ENCODE results near the gene RPTOR. TPM values are rescaled to one million over a fixed set of nuclear protein-coding genes. Genes with fewer than 3 reads are reported as not detected.
A peak's percentile ranks its signal among the peaks of the same experiment; 100 is the strongest.
"Not testable (repeated sequence)": the region's sequence is repeated elsewhere in the genome, so short reads cannot be mapped to it uniquely, and the experiment has no call there.

RPTOR gene, protein sequence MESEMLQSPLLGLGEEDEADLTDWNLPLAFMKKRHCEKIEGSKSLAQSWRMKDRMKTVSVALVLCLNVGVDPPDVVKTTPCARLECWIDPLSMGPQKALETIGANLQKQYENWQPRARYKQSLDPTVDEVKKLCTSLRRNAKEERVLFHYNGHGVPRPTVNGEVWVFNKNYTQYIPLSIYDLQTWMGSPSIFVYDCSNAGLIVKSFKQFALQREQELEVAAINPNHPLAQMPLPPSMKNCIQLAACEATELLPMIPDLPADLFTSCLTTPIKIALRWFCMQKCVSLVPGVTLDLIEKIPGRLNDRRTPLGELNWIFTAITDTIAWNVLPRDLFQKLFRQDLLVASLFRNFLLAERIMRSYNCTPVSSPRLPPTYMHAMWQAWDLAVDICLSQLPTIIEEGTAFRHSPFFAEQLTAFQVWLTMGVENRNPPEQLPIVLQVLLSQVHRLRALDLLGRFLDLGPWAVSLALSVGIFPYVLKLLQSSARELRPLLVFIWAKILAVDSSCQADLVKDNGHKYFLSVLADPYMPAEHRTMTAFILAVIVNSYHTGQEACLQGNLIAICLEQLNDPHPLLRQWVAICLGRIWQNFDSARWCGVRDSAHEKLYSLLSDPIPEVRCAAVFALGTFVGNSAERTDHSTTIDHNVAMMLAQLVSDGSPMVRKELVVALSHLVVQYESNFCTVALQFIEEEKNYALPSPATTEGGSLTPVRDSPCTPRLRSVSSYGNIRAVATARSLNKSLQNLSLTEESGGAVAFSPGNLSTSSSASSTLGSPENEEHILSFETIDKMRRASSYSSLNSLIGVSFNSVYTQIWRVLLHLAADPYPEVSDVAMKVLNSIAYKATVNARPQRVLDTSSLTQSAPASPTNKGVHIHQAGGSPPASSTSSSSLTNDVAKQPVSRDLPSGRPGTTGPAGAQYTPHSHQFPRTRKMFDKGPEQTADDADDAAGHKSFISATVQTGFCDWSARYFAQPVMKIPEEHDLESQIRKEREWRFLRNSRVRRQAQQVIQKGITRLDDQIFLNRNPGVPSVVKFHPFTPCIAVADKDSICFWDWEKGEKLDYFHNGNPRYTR (N-terminal part only)
- total RNA-seq: 32.3 TPM
- long read RNA-seq, partial matches to known transcripts: 25 of 52 reads
- long read RNA-seq, other reads (novel, unspliced or antisense): 25 of 52 reads

DNA sequence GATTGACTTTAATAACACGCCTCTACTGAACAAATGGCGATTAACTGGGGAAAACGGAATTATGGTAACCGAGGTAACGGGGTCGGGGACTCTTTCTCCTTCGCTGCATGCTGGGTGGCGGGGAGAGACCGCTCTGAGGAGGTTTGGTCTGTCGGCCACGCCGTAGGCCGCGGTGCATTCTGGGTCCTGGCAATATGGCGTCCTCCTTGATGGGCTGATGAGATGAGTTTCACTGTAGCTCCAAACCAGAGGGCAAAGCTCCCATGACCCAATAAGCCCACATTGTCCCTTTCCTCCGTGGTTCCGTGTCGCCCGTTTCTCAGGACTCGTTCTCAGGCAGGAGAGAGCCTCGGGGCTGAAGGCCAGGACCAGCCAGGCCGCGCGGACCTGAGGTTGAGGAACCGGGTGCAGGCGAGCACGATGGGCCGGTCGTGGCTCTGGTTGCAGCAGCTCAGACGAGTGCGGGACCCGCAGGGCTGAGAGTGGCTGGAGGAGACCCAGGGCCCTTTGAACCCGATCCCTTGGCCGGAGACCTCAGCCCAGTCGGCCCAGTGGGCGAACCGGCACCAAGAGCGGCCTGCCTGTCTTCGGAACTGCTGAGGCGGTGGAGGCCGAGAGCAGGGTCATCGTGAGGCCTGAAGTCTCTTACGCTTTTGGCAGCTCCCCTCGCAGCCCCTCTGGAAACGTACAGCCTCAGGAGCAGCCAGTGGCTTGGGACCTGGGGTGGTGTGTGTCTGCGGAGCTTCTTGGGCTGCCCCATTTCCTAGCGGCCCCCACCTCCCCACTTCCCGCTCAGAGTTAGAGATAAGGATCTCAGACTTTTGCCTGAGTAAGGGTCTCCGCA lies at the start of gene RPTOR:
Gene RPTOR, plus strand, starts transcription at position 184 of the 844 bp plus-strand sequence. CDS start 792 bp downstream, outside the sequence.
- peak; percentile 97 for DNase-seq (ENCODE audit: low spot score)
- intact Hi-C loops (cut with DNase I): loop anchor here (2.0 kb wide), 1 partner anchor 90 kb away; no protein-coding TSS in a partner anchor

DNA sequence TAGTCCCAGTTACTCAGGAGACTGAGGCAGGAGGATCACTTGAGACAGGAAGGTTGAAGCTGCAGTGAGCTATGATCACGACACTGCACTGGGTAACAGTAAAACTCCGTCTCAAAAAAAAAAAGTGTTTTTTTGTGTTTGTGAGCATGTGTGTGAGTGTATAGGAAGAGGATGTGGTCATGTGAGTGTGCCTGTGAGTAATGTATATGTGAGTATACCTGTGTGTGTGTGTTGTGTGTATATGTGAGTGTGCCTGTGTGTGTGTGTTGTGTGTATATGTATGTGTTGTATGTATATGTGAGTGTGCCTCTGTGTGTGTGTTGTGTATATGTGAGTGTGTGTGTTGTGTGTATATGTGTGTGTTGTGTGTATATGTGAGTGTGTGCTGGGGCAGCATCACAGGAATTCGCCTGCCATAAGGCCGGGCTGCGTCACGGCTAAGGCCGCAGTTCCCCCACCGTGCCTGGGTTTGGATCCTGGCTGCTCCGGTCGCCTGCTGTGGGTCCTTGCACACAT lies 46.9 kb upstream of the RPTOR start:
- DNase-seq (ENCODE audit: low spot score): no peak
- intact Hi-C loops (cut with DNase I): no loop called here

DNA sequence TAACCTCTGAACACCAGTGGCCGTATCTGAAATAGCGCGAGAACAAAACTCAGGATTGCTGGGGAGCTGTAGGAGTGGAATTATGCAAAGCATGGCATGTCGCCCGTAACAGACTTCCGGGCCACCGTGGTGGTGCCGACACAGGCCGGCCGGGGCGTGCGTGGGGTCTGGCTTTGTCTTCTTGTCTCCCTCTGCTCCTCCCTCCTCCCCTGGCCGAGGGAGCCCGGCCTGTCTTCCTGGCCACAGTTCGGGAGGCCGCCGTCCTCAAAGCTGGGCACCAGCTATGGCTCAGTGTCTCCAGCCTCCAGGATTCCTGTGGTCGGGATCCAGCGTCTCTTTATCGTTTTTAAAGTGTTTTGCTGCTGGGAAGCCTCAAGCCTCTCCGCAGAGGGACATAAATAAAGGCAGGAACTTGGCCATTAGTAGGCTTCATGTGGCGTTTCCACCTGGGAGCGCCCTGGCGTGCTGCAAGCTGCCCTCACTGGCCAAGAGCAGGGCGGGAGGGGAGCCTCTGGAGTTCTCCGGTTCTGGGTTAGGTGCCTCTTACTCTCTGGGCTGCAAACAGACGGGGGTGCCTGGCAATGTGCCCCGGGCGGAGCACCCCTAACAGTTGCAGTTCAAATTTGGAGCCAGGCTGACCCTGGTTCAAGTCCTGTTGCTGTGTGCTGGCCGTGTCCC lies 46.3 kb upstream of the RPTOR start:
- intact Hi-C loops (cut with DNase I): no loop called here
- no peak for DNase-seq (ENCODE audit: low spot score)

DNA sequence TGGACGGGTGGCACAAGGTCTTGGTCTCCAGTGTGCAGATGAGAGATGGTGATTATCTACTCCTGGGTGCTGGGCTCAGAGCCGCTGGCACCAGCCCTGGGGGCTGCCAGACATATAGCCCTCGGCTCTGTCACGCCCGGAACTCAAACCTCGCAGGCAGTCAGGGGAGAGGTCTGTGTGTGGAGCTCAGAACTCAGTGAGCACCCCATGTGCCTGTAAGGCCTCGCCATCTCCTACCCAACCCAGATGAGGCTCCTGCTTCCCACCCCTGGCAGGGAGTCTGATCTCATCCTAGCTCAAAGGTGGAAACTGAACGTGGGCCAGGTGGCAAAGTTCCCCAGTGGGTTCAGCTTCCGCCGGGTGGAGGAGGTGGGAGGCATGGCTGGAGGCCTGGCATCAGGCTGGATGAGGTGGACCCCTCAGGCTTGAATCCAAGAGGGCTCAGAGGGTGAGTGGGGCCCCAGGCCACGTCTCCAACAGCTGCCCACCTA lies 45.7 kb upstream of the RPTOR start:
- DNase-seq (ENCODE audit: low spot score): no peak

DNA sequence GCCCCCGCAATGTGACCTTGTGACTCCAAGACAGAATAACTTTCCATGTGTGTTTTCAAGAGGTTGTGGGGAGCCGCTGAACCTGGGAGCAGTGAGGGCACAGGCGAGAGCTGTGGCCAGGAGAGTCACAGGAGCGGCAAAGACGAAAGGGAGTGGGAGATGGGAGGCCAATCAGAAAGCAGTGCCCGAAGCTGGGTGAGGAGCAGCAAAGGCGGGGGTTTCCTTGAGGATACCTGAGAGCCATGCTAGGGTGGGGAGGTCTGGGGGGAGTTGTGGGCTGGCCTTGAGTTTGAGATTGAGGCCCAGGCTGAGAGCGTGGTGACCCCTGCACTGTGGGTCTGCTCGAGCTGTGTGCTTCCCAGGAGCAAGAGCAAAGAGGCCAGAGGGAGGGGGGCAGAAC lies 45.1 kb upstream of the RPTOR start:
- intact Hi-C loops (cut with DNase I): no loop called here
- no peak for DNase-seq (ENCODE audit: low spot score)

More for the DNA sequence above, 45.7 kb upstream of the RPTOR start:
- intact Hi-C loops (cut with DNase I): no loop called here

DNA sequence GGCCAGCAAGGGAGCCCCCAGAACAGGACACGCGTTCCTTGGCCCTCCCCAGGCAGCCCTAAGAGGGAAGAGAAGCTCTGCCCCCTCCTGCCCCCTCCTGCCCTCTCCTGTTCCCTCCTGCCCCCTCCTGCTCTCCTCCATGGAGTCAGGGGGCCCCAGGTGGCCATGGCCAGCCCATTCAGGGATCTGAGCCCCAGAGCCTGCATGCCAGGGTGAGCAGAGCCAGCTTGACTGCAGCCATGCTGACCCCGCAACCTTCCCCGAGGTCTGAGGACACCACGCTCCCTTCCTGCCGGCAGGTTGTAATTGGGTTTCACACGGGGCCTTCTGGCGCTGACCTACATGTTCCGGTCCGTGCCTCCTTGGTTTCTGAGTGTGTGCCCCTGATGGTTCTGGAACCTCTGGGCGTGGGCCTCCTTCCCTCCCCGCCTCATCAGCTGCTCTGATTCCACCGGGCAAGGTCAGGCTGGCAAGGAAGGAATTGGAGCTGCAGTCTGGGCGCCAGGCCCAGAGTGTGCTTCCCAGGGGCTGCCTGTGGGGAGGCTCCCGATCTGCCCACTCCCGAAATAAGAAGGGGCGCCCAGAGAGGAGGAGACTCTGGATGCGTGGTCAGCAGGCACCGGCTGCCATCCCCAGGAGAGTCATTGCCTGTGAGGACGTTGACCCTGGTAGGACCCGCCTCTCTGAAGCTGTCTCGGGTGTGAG lies 44.5 kb upstream of the RPTOR start:
- intact Hi-C loops (cut with DNase I): no loop called here
- no peak for DNase-seq (ENCODE audit: low spot score)

DNA sequence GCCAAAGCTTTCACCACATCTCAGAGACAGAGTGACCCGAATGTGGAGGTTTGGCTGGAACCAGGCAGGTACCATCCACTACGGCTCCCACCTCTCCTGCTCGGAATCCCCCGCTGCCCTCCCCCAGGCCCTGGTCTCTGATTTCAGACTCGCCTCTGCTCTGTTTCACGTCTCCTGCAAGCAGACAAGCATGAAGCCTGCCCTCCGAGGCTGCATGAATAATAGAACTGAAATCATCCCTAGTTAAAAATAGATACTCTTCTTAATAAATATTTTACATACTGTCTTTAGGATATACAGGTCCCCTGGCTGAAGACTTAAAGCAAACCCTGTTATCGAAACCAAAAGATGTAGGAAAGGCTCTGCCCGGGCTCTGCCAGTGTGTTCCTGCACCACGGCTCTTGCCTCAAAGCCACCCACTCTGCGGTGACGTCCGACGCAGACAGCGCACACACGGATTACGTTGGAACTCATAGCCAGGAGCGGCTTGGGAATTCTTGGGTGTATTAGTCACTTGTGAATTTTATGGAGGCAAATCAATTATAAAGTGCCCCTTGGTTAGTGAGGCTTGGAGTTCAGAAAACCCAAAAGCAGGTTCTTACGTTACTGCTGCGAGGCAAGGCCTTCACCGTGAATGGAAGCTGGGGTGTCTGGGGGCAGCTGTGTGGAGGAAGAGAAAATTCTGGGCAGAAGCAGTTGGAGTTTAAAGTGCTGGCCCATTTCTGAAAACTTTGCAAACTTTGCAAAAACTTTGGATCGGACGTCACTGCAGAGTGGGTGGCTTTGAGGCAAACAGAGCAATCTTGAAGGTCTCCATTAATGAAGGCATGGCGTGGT lies 42.7 kb upstream of the RPTOR start:
- no peak for DNase-seq (ENCODE audit: low spot score)
- intact Hi-C loops (cut with DNase I): no loop called here

DNA sequence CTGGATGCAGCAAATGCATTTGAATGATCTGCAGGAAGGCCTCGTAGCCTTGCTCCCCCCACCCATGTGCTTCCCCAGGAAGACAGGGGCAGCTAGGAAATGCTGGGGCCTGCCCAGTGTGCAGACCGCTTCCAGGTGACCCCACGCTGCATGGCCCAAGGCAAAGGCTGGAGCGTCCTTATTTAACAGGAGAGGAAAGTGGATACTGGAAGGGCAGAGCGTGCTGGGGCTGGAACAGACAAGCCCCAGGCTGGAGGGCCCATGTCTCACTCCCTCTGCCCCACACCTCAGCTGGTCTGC lies 42.1 kb upstream of the RPTOR start:
- DNase-seq (ENCODE audit: low spot score): no peak
- intact Hi-C loops (cut with DNase I): no loop called here

DNA sequence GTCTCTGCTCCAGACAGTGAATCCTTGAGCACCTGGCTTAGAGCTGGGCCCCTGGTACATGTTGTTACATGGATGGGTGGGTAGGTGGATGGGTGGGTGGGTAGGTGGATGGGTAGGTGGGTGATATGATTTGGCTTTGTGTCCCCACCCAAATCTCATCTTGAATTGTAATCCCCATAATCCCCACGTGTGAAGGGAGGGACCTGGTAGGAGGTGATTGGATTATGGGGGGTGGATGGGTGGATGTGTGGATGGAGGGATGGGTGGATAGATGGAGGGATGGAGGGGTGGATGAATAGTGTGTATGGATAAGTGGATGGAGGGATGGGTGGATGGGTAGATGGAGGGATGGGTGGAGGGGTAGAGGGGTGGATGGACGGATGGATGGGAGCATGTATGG lies 41.6 kb upstream of the RPTOR start:
- no peak for DNase-seq (ENCODE audit: low spot score)
- intact Hi-C loops (cut with DNase I): no loop called here

DNA sequence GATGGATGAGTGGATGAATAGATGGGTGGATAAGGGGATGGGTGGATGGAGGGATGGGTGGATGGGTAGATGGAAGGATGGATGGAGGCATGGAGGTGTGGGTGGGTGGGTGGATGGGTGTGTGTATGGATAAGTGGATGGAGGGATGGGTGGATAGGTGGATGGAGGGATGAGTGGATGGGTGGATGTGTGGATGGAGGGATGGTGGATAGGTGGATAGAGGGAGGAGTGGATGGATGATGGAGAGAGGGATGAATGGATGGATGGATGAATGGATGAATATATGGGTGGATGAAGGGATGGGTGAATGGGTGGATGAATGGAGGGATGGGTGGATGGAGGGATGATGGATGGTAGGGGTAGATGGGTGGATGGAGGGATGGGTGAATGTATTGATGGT lies 40.7 kb upstream of the RPTOR start:
- DNase-seq (ENCODE audit: low spot score): no peak
- intact Hi-C loops (cut with DNase I): no loop called here

DNA sequence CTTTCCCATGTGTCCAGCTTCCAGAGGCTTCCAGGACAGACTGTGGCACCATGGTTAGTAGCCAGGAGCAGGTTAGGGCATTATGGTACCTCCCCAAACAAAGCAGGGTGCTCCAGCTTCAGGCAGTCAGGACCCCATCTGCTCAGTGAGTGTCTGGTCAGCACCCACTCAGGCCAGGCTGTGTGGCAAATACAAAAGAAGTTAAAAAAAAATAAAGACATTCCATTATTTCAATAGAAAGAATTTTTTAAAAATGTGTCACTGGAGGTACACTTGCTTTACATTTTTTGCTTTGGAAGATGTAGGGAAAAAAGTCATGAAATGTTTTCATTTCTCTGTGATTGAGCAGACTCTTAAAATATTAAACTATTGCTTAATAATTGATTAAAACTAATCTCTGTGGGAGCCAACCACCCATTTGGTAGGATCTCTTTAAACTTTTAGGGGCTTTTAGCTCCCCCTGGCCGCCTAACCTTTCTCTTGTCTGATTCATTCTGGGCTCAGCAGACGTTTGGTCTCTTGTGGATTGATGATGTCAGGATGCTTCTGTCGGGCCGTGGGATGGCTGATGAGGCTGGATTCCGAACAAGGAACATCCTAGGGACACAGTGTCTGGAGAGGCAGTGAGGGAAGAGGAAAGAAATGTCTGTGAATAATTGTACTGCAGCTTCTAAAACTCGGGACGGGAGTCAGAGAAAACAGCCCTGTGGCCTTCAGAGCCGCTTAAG lies 39.8 kb upstream of the RPTOR start:
- intact Hi-C loops (cut with DNase I): no loop called here
- DNase-seq (ENCODE audit: low spot score): no peak

DNA sequence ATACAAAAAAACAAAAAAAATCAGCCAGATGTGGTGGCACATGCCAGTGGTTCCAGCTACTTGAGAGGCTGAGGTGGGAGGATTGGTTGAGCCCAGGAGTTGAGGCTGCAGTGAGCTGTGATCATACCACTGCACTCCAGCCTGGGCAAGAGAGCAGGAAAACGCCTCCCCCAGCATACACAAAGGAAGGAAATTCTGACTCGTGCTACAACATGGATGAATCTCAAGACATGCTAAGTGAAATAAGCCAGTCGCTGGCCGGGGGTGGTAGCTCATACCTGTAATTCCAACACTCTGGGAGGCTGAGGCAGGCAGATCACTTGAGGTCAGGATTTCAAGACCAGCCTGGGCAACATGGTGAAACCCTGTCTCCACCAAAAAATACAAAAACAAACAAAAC lies 37.5 kb upstream of the RPTOR start:
- intact Hi-C loops (cut with DNase I); DNase-seq (ENCODE audit: low spot score): not testable (repeated sequence)

DNA sequence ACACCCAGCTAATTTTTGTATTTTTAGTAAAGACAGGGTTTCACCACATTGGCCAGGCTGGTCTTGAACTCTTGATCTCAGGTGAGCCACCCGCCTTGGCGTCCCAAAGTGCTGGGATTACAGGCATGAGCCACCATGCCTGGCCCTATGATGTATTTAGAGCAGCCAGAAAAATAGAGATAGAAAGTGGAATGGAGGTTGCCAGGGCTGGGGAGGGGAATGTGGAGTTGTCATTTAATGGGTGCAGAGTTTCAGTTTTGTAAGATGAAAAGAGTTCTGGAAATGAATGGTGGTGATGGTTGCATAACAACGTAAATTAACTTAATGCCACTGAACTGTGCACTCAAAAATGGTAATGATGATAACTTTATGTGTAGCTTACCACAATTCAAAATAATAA lies 36.7 kb upstream of the RPTOR start:
- intact Hi-C loops (cut with DNase I): no loop called here
- DNase-seq (ENCODE audit: low spot score): no peak

DNA sequence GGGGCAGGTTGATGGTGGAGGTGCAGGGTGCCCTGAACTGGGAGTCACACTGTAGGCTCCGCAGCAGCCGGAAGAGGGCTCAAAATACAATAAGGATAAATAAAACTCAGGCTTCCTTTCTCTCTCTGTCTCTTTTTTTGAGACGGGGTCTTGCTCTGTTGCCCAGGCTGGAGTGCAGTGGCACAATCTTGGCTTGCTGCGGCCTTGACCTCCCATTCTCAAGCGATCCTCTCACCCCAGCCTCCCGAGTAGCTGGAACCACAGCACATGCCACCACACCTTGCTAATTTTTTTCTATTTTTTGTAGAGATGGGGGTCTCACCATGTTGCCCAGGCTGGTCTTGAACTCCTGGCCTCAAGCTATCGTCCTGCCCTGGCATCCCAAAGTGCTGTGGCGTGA lies 35.3 kb upstream of the RPTOR start:
- intact Hi-C loops (cut with DNase I): no loop called here
- DNase-seq (ENCODE audit: low spot score): no peak

DNA sequence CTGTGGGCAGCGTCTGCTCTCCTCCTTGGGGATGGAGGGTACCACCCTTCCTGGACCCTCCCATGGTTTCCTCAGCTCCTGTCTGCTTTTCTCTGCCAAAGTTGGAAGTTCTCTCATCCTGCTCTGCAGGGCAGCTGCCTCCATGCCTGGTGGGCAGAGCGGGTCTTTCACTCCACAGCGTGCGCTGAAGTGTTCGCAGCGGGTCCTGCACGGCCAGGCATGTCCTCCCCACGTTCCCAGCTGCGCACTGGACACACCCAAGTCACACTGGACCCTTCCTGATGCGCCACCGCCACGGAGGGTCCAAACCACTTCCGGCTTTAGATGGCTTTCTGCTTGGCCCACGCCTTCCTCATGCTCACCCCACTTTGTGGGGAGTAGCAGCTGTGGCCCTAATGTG lies 34.5 kb upstream of the RPTOR start:
- no peak for DNase-seq (ENCODE audit: low spot score)

DNA sequence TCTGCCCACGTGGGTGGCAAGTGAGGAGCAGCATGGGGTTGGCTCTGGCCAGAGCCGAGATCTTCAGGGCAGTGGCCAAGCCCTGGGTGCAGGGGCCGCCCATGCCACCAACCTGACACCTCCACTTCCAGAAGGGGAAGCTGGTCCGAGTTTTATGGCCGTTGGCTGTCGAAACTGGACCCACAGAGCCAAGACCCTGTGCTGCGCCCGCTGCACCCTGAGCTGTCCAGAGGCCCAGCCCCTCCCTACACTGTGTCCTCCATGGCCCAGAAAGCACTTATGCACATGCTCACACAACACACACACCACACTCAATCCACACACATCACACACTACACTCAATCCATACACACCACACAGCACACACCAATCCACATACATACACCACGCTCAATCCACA lies 33.9 kb upstream of the RPTOR start:
- DNase-seq (ENCODE audit: low spot score): no peak
- intact Hi-C loops (cut with DNase I): no loop called here

More for the DNA sequence above, 34.5 kb upstream of the RPTOR start:
- intact Hi-C loops (cut with DNase I): no loop called here

Measured in cardiac septum (tissue), 1 donor.